CD4-positive, alpha-beta T cell treated with Interleukin-15 for 4 hours (primary cell): ENCODE results near the gene CACNA2D4.
"Not testable (repeated sequence)": the region's sequence is repeated elsewhere in the genome, so short reads cannot be mapped to it uniquely, and the experiment has no call there.

ENCODE experiments used
- DNase-seq: peaks from one replicate; pipeline ENCODE4 v3.0.0-alpha.2; 2020; ENCODE audit warnings: low spot score

Gene CACNA2D4

DNA sequence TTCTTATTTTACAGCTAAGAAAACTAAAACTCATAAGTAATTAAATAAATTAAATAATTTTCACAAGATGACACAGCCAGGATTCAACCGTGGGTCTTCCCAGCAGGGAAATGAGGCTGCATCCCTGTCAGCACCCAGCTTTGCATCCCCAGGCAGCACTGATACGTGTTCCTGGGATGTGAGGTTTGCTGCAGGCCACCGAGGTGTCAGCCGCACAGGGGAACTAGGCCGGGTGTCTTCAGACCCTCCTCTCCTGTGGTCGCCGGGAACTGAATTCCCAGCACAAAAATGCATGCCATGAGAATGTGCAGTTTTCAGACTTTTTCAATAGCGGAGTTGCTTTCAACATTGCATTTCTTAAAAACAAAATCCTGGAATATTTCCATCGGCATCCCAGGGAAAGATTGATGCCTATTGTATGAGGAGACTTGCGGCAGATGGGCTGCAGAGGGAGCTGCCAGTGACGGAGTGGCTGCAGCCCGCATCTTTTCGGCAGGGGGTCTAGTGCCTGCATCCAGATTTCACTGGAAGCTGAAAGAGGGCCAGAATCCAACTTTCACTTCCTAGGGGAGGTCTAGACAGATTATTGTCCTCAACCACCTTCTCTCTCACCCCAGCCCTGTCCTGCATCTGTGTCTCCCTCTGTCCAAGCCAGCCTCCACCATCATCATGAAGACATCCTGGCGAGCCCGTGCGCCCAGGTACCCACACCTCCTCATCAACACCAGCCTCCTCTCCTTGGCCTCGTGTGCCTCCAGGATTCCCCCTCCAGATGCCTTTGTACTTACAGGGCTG, 85.5 kb downstream of the CACNA2D4 start:
- DNase-seq, result no peak

DNA sequence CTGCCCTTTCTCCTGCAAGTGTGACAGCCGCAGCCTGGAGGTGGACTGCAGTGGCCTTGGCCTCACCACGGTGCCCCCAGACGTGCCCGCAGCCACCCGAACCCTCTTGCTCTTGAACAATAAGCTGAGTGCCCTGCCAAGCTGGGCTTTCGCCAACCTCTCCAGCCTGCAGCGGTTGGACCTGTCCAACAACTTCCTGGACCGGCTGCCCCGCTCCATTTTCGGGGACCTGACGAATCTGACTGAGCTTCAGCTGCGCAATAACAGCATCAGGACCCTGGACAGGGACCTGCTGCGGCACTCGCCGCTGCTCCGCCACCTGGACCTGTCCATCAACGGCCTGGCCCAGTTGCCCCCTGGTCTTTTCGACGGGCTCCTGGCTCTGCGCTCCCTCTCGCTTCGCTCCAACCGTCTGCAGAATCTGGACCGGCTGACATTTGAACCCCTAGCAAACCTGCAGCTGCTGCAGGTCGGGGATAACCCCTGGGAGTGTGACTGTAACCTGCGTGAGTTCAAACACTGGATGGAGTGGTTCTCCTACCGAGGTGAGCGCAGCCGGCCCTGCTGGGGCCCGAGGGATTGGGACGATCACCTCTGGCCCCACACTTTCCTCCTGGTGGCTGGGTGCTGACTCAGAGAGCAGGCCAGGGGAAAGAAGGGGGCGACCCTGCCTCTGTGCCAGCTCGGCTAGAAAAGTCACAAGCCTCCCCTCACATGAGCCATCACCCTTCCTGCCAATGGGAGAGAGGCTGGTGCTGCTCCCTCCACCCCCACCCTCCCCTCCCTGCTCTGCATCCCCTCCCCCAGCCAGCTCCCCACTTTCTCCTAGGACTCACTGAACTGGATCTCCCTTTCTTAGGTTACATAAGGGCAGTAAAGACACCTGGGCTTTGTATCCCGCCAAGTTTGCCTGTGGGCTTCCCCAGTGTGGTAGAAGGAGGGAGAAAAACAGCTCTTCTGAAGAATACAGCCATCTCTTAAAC, 87.2 kb downstream of the CACNA2D4 start:
- DNase-seq, result no peak

DNA sequence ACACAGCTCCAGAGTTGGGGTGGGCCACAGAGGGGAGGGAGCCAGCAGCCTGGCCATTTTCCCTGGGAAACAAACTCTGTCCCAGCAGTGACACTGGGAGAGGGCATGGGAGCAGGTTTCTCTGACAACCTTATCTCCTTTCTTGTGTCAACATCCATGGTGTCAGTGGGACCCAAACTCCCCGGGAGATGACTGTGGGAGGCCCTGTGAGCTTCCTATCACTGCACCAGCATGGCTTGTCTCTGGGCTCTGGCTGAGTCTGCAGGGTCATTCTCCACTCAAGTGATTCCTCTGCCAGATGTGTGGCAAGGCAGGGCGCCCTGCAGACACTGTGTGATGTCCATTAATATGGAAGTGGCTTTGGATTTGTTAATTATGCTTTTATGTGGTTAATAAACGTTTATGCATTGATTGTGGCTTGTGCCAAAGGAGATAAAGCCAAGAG, 88.0 kb downstream of the CACNA2D4 start:
- no peak for DNase-seq

GRCh38 chr12:1829306-1829900, 89.0 kb downstream of the CACNA2D4 start:
- no peak for DNase-seq

GRCh38 chr12:1828856-1829255, 89.6 kb downstream of the CACNA2D4 start:
- DNase-seq, result no peak

DNA sequence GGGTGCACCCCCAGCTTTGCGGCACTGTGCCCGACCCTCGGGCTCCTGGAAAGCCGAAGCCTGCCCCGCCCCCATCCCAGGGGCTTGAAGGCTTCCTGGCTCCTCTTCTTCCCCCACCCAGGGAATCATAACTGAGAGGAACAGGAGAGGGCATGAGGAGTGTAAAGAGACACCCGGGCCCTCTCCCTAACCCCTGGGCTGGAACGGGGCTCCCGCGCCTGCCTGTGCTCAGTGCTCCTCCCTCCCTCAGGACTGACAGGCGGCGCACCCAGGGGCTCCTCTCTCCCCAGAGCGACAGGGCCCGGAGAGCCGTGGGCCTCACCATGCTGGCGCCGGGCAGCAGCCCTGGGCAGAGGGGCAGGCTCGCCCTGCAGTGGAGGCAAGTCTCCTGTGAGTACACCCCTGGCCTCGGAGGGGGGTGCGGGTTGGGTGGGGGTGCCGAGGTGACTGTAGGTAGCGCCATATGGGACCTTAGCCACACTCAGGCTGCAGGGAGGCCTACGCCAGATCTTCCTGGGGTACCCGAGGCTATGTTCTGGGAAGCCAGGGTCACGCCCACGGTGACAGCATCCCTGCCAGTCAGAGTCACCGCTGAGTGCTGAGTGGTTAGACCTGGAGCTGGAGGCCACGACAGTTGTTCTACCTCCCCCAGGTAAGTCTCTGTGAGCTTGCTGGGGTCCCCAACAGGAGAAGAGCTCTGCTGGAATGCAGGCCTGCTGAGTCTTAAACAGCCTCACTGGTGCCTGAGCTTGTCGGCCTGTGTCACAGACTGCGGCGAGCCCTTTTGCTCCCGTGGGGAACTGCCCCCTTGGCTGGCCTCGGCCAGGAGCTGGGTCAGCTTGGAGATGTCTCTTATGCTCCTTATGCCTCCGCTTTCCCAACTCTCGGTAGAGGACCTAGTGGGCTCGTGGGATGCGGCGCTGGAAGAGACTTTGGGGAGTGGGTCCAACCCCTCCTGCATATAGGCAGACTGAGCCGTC, 90.3 kb downstream of the CACNA2D4 start:
- no peak for DNase-seq

DNA sequence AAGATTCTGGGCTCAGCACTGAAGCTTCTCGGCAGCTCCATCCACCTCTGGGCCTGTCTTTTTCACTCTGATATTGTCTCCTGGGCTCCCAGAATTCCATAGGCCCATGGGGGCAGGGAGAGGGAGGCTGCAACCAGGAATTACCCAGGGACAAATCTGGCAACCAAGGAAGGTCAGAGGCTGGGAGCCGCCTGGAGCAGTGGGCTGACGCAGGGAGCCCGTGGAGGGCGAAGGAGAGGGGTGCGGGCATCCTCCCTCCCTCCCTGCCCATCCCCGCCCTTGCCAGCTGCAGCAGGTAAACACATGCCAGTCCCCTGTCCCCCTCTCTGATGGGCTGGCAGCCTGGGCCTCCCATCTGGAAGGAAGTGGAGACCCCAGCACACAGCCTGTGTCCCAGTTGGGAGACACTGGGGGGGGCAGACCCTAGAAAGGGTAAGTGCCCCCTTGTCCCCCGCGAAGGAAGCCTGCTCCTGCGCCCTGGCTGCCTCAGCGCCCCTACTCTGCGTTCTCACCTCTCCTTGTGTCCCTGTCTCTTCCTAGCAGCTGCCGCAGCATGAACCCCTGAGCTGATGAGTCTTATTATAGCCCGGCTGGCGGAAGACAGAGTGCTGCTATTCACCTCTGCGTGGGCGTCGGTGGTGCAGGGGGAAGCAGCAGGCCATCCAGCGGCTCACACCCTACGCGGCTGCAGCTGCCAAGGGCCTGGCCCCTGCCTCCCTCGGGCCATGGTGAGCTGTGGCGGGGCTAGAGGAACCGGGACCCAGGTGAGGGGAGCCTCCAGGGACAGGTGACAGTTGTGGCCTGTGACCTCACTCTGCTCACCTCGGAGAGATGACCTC, 91.4 kb downstream of the CACNA2D4 start:
- no peak for DNase-seq

- DNase-seq, result no peak
Observed at GRCh38 chr12:1826401-1826800, 92.1 kb downstream of the CACNA2D4 start.

DNA sequence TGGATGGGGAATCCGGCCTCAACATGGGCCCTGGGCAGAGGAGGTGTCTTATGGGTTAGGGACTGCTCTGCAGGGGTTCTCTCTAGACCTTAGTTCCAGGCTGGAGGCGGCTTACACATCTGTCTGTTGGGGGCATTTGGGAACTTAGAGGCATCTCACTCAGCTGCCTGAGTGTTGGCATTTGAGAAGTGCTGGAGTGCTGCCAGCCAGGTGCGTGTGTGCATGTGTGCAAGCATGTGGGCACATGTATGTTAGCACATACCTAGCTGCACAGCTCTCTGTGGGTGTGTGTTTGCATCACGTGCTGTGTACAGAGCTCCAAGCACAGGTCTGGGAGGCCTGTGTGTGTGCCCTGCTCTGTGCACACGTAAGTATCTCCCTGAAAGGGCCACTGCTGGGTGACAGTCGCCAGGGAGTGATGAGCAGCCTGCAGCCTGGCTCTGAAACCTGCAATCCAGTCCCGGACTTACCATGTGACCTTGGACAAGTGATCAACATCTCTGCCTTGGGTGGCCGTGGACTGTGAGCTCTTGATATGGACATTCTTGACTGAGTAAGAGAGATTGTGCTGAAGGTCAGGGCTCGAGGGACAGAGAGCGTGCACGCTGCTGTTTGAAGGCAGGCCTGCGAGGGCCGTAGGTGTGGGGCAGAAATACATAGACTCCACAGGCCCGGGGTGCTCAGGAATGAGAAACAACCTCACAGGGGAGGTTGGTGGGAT, 92.9 kb downstream of the CACNA2D4 start:
- no peak for DNase-seq

- DNase-seq, result no peak
Observed at GRCh38 chr12:1823237-1823636, 95.2 kb downstream of the CACNA2D4 start.

DNA sequence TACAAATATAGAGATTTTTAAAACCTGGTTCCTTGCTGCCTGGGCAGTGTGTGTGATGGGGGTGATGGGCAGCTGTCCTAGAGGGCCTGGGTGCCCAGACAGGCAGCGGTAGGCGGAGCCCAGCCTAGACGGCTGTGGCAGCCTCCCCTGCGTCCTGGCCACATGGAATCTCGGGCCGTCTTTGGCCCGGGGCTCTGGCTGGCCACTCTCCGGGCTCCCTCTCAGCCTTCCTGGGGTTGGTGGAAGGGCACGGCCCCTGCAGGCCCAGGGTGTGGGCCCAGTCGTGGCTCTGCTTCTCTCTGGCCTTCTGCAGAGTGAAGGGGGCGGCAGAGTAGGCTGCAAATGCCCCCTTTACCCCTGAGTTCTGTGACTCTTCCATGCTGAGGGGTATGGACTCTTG, 95.8 kb downstream of the CACNA2D4 start:
- DNase-seq, result no peak

DNA sequence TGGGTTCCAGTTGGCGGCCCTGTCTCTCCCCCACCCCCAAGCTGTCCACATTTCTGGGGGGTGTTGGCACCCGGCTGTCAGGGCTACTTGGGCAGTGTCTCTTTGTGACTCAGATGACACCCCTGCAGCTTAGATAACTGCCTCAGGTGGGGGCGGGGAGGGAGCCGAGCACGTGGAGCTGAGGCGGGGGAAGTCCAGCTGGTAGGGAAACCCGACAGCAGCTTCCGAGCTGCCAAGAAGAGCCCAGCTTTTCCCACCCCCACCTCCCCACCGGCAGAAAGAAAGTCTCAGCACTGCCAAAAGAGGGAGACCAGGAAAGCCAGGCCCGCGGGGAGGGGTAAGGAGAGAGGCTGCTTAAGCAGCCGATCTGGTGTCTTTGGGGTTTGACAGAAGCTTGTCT, 96.6 kb downstream of the CACNA2D4 start:
- no peak for DNase-seq

GRCh38 chr12:1820896-1821291, 97.6 kb downstream of the CACNA2D4 start:
- no peak for DNase-seq

DNA sequence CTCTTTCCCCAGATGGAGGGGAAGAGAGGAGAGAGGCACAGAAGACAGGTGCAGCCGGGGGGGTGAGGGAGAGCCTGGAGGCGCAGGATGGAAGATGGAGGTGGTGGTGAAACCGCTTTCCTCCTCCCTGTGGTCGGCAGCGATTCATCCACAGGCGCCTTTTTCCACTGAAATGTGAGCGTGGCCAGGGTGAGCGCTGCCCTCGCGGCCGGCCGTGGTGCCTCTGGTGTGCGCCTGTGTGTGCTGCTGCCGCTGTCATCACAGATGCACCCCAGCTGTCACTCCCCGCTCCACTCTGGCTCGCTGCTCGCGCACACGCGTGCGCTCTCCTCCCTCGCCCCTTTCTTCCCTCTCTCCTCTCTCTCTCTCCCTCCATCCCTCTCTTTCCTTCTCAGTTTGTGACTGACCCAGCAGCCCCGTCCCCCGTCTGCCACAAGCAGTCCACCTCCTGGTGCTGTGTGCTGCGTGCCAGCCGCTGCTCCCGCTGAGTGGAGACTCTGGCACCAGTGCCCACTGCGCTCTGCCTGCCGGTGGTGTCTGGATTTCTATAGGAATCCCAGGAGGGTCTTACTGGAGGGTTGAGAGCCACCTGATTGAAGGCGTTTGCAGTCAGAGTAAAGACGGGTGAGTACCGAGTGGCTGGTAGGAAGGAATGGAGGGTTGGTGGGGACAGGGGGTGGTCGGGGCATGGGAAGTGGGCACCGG, 98.1 kb downstream of the CACNA2D4 start, which contains the start of gene LRTM2:
Gene LRTM2, plus strand, starts transcription at position 375 of the 705 bp plus-strand sequence. CDS start 7,584 bp downstream, outside the sequence.
- DNase-seq, result no peak

GRCh38 chr12:1819571-1819970, 98.9 kb downstream of the CACNA2D4 start:
- DNase-seq, result no peak

GRCh38 chr12:1819050-1819449, 99.4 kb downstream of the CACNA2D4 start:
- DNase-seq, result no peak

GRCh38 chr12:1817928-1818327, 100.5 kb downstream of the CACNA2D4 start:
- DNase-seq, result not testable (repeated sequence)

- no peak for DNase-seq
Observed at GRCh38 chr12:1816730-1817348, 101.6 kb downstream of the CACNA2D4 start.
